SHP77 (cell line): ENCODE data around the gene OR11G2.
"Not testable (repeated sequence)": the region's sequence is repeated elsewhere in the genome, so short reads cannot be mapped to it uniquely, and the experiment has no call there.

Experiments
- DNase-seq, 2 experiments: peaks; one replicate each; lab custom pipeline; 2025; lab: John Stamatoyannopoulos, UW

Gene OR11G2

DNA sequence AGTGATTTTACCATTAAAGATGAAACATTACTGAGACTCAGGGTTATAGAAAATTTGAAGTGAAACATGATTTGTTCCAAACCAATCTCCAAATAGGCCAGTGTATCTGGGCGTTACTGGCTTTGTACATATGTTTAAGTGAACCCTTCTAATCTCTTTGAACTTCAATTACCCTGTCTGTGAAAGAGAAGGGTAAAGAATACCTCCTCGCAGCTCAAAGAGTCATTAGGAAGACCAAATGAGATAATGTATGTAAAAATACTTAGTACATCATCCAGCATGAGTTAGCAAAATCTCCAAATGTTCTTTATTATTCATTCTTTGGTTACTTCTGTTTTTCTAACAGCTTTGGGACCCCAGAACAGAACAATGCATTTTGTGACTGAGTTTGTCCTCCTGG lies 32.7 kb downstream of the OR11G2 start, which contains the start of gene OR11H6:
Gene OR11H6, plus strand, starts transcription at position 301 of the 400 bp plus-strand sequence. Its CDS starts 0 bp downstream, at position 301.
- no peak for DNase-seq

DNA sequence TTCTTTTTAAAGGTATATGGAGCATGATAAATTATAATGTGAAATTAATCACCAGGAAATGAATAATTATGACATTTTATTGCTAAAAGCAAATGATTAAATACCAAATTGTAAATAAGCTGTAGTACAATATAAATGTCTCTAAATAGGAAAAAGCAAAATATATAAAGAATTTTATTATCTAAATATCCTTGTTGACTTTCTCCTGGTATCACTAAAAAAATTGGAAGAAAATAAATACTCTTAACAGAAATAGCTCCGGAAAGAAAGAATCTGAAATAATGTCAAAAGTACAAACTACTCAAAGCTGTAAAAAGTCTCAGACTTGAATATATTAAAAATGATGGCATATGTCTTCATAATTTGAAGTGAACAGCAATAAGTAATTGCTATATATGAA lies 38.0 kb downstream of the OR11G2 start, which contains the start of gene OR11H7:
Gene OR11H7, plus strand, starts transcription at position 301 of the 400 bp plus-strand sequence.
- DNase-seq: no peak

DNA sequence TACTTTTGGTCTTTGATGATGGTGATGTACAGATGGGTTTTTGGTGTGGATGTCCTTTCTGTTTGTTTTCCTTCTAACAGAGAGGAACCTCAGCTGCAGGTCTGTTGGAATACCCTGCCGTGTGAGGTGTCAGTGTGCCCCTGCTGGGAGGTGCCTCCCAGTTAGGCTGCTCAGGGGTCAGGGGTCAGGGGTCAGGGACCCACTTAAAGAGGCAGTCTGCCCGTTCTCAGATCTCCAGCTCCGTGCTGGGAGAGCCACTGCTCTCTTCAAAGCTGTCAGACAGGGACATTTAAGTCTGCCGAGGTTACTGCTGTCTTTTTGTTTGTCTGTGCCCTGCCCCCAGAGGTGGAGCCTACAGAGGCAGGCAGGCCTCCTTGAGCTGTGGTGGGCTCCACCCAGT lies 44.7 kb downstream of the OR11G2 start:
- not testable (repeated sequence) for DNase-seq

DNA sequence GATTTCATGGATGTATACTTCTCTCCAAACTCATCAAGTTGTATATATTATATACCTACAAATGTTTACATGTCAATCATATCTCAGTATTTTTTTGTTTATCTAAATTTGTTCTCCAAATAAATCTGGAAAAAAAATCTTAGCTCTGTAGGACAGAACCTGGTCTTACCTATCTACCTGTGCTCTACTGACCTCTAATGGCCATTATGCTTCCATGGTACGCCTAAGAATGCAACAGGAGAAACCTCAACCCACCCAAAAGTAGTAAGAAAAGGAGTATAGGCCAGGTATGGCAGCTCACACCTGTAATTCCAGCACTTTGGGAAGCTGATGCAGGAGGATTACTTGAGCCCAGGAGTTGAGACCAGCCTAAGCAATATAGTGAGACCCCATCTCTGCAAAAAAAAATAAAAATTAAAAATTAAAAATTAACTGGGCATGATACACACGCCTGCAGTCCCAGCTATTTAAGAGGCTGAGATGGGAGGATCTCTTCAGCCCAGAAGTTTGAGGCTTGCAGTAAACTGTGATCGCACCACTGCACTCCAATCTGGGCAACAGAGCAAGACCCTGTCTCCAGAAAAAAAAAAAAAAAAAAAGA lies 57.0 kb downstream of the OR11G2 start:
- DNase-seq: peak; percentile 48 to 54
